ENCODE data around the gene POP4.

GRCh38 chr19:29612121-29612520, 6.0 kb downstream of the POP4 start:
- TF ChIP-seq, protein P1, sequence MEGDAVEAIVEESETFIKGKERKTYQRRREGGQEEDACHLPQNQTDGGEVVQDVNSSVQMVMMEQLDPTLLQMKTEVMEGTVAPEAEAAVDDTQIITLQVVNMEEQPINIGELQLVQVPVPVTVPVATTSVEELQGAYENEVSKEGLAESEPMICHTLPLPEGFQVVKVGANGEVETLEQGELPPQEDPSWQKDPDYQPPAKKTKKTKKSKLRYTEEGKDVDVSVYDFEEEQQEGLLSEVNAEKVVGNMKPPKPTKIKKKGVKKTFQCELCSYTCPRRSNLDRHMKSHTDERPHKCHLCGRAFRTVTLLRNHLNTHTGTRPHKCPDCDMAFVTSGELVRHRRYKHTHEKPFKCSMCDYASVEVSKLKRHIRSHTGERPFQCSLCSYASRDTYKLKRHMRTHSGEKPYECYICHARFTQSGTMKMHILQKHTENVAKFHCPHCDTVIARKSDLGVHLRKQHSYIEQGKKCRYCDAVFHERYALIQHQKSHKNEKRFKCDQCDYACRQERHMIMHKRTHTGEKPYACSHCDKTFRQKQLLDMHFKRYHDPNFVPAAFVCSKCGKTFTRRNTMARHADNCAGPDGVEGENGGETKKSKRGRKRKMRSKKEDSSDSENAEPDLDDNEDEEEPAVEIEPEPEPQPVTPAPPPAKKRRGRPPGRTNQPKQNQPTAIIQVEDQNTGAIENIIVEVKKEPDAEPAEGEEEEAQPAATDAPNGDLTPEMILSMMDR (IDR thresholded peaks at IDR 0.05) = no peak
- TF ChIP-seq POLR2A (IDR thresholded peaks at IDR 0.05) = no peak
- no peak for TF ChIP-seq POLR2AphosphoS5 (IDR thresholded peaks at IDR 0.05)
- TF ChIP-seq EP300 (IDR thresholded peaks at IDR 0.05; ENCODE audit: low read depth) = no peak

Measured in transverse colon (tissue), 4 donors.